Skeletal muscle satellite cell (primary cell): ENCODE measurements around the gene OTOG.

Source experiments
- H3K27me3 ChIP-seq: 2 replicates; pipeline ENCODE4 v1.7.0; 2013; ENCODE audit warnings: low read length; ENCODE audit not compliant: control insufficient read depth, insufficient read depth
- H3K36me3 ChIP-seq: 2 replicates; pipeline ENCODE4 v1.7.0; 2013; ENCODE audit warnings: mild to moderate bottlenecking, control low read depth, low read length; ENCODE audit not compliant: insufficient read depth
- H3K4me1 ChIP-seq: 2 replicates; pipeline ENCODE4 v1.7.0; 2013; ENCODE audit warnings: low read length; ENCODE audit not compliant: control insufficient read depth, insufficient read depth
- H3K4me2 ChIP-seq: 2 replicates; pipeline ENCODE4 v1.7.0; 2013; ENCODE audit warnings: mild to moderate bottlenecking, low read length
- H3K4me3 ChIP-seq: 2 replicates; pipeline ENCODE4 v1.7.0; 2013; ENCODE audit warnings: low read length
- H3K9ac ChIP-seq: 2 replicates; pipeline ENCODE4 v1.7.0; 2013; ENCODE audit warnings: mild to moderate bottlenecking, low read depth, low read length, moderate library complexity
- H3K9me3 ChIP-seq: replicated peaks from 2 replicates; pipeline ENCODE4 v1.7.0; 2013; ENCODE audit warnings: mild to moderate bottlenecking, control low read depth, low read length

Gene OTOG

GRCh38 chr11:17643506-17644405, 96.7 kb downstream of the OTOG start:
- no peak overlapping the region for H3K9ac ChIP-seq
- H3K9me3 ChIP-seq = no peaks in the 10 kb centered on the region
- H3K4me2 ChIP-seq = no peak overlapping the region
- peaks cover 4% of the 10 kb centered on the region for H3K27me3 ChIP-seq
- H3K36me3 ChIP-seq = no peaks in the 10 kb centered on the region
- H3K4me3 ChIP-seq = no peak overlapping the region
- no peaks in the 10 kb centered on the region for H3K4me1 ChIP-seq

GRCh38 chr11:17645190-17645970, 98.3 kb downstream of the OTOG start:
- H3K4me1 ChIP-seq = peaks cover 13% of the 10 kb centered on the region
- H3K4me2 ChIP-seq = no peak overlapping the region
- peaks cover 3% of the 10 kb centered on the region for H3K27me3 ChIP-seq
- H3K36me3 ChIP-seq = no peaks in the 10 kb centered on the region
- H3K4me3 ChIP-seq = no peak overlapping the region
- no peaks in the 10 kb centered on the region for H3K9me3 ChIP-seq
- no peak overlapping the region for H3K9ac ChIP-seq

GRCh38 chr11:17646451-17647145, 99.5 kb downstream of the OTOG start:
- Histone ChIP-seq H3K36me3 (no peaks in the 10 kb centered on the region), H3K9ac (no peak overlapping the region), H3K27me3 (no peaks in the 10 kb centered on the region), H3K4me2 (no peak overlapping the region), H3K9me3 (no peaks in the 10 kb centered on the region), H3K4me3 (no peak overlapping the region), H3K4me1 (peaks cover 26% of the 10 kb centered on the region)

GRCh38 chr11:17648528-17648927, 101.5 kb downstream of the OTOG start:
- Histone ChIP-seq H3K4me2 (no peak overlapping the region), H3K9ac (no peak overlapping the region), H3K36me3 (no peaks in the 10 kb centered on the region), H3K9me3 (no peaks in the 10 kb centered on the region), H3K4me3 (no peak overlapping the region), H3K4me1 (peaks cover 45% of the 10 kb centered on the region), H3K27me3 (no peaks in the 10 kb centered on the region)

GRCh38 chr11:17649261-17649660, 102.2 kb downstream of the OTOG start:
- H3K9me3 ChIP-seq = no peaks in the 10 kb centered on the region
- H3K27me3 ChIP-seq = no peaks in the 10 kb centered on the region
- H3K4me3 ChIP-seq = no peak overlapping the region

GRCh38 chr11:17649696-17650095, 102.6 kb downstream of the OTOG start:
- H3K4me3 ChIP-seq = peak overlapping the region; percentile 11
- H3K27me3 ChIP-seq = no peaks in the 10 kb centered on the region
- peak overlapping the region; percentile 57 for H3K4me2 ChIP-seq
- H3K36me3 ChIP-seq = no peaks in the 10 kb centered on the region
- peaks cover 49% of the 10 kb centered on the region for H3K4me1 ChIP-seq
- H3K9me3 ChIP-seq = no peaks in the 10 kb centered on the region
- H3K9ac ChIP-seq = peak overlapping the region; percentile 11

More at GRCh38 chr11:17649261-17649660, 102.2 kb downstream of the OTOG start:
- H3K4me1 ChIP-seq = peaks cover 49% of the 10 kb centered on the region
- H3K36me3 ChIP-seq = no peaks in the 10 kb centered on the region
- no peak overlapping the region for H3K9ac ChIP-seq
- no peak overlapping the region for H3K4me2 ChIP-seq

GRCh38 chr11:17650127-17650911, 103.3 kb downstream of the OTOG start:
- H3K9ac ChIP-seq = peak overlapping the region; percentile 33
- no peaks in the 10 kb centered on the region for H3K27me3 ChIP-seq

GRCh38 chr11:17651061-17651460, 104.0 kb downstream of the OTOG start:
- no peaks in the 10 kb centered on the region for H3K27me3 ChIP-seq
- peak overlapping the region; percentile 33 for H3K9ac ChIP-seq
- peaks cover 49% of the 10 kb centered on the region for H3K4me1 ChIP-seq
- no peak overlapping the region for H3K4me3 ChIP-seq
- H3K36me3 ChIP-seq = no peaks in the 10 kb centered on the region
- H3K9me3 ChIP-seq = peaks cover 4% of the 10 kb centered on the region
- peak overlapping the region; percentile 57 for H3K4me2 ChIP-seq

More at GRCh38 chr11:17650127-17650911, 103.3 kb downstream of the OTOG start:
- no peaks in the 10 kb centered on the region for H3K36me3 ChIP-seq
- peaks cover 2% of the 10 kb centered on the region for H3K9me3 ChIP-seq
- H3K4me3 ChIP-seq = peak overlapping the region; percentile 11
- peak overlapping the region; percentile 57 for H3K4me2 ChIP-seq
- H3K4me1 ChIP-seq = peaks cover 49% of the 10 kb centered on the region

GRCh38 chr11:17651681-17652080, 104.6 kb downstream of the OTOG start:
- H3K9me3 ChIP-seq = peaks cover 4% of the 10 kb centered on the region
- H3K4me3 ChIP-seq = no peak overlapping the region
- peaks cover 49% of the 10 kb centered on the region for H3K4me1 ChIP-seq
- no peak overlapping the region for H3K4me2 ChIP-seq
- no peaks in the 10 kb centered on the region for H3K36me3 ChIP-seq
- no peaks in the 10 kb centered on the region for H3K27me3 ChIP-seq
- H3K9ac ChIP-seq = peak overlapping the region; percentile 33

GRCh38 chr11:17652556-17652955, 105.5 kb downstream of the OTOG start:
- Histone ChIP-seq H3K4me1 (peaks cover 49% of the 10 kb centered on the region), H3K36me3 (no peaks in the 10 kb centered on the region), H3K9ac (no peak overlapping the region), H3K4me3 (no peak overlapping the region), H3K9me3 (peaks cover 4% of the 10 kb centered on the region), H3K27me3 (no peaks in the 10 kb centered on the region), H3K4me2 (no peak overlapping the region)
